ENCODE results near the gene FGR.

DNA sequence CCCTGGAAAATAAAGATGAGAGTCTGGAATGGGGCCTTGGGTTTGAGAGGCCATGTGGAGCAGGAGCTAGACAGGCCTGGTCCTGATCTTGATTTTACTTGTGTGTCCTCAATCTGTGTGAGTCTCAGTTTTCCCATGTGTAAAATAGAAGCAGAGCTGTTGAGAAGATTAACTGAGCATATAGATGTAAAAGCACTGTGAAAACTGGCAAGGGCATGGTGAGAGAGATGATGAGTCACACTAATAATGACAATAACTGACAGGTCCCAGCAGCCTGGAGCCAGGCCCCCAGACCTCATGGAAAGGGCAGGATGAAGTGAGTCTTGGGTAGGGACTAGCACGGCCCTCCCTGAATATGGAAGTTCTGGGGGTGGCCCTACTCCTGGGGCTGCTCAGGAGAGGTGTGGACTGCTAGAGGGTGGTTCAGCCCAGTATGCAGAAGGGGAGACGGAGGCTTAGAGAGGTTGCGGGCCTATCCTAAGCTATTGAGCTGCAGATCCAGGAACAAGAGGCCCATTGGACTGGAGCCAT is 28.2 kb downstream of the FGR start:
- TF ChIP-seq ELF1 (IDR thresholded peaks at IDR 0.05), result no peak
- TF ChIP-seq, protein P1, sequence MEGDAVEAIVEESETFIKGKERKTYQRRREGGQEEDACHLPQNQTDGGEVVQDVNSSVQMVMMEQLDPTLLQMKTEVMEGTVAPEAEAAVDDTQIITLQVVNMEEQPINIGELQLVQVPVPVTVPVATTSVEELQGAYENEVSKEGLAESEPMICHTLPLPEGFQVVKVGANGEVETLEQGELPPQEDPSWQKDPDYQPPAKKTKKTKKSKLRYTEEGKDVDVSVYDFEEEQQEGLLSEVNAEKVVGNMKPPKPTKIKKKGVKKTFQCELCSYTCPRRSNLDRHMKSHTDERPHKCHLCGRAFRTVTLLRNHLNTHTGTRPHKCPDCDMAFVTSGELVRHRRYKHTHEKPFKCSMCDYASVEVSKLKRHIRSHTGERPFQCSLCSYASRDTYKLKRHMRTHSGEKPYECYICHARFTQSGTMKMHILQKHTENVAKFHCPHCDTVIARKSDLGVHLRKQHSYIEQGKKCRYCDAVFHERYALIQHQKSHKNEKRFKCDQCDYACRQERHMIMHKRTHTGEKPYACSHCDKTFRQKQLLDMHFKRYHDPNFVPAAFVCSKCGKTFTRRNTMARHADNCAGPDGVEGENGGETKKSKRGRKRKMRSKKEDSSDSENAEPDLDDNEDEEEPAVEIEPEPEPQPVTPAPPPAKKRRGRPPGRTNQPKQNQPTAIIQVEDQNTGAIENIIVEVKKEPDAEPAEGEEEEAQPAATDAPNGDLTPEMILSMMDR (IDR thresholded peaks at IDR 0.05), result no peak
- TF ChIP-seq POLR2AphosphoS5 (IDR thresholded peaks at IDR 0.05; ENCODE audit: low read depth, low read length), result no peak
- TF ChIP-seq EP300 (IDR thresholded peaks at IDR 0.05; ENCODE audit: borderline replicate concordance in 1 of 2, low read depth in 1 of 2, low read length in 1 of 2), result no peak
- TF ChIP-seq, protein P2, sequence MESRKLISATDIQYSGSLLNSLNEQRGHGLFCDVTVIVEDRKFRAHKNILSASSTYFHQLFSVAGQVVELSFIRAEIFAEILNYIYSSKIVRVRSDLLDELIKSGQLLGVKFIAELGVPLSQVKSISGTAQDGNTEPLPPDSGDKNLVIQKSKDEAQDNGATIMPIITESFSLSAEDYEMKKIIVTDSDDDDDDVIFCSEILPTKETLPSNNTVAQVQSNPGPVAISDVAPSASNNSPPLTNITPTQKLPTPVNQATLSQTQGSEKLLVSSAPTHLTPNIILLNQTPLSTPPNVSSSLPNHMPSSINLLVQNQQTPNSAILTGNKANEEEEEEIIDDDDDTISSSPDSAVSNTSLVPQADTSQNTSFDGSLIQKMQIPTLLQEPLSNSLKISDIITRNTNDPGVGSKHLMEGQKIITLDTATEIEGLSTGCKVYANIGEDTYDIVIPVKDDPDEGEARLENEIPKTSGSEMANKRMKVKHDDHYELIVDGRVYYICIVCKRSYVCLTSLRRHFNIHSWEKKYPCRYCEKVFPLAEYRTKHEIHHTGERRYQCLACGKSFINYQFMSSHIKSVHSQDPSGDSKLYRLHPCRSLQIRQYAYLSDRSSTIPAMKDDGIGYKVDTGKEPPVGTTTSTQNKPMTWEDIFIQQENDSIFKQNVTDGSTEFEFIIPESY (IDR thresholded peaks at IDR 0.05; ENCODE audit: borderline replicate concordance, low read depth), result no peak
- no peak for TF ChIP-seq TAF1 (IDR thresholded peaks at IDR 0.05; ENCODE audit: borderline replicate concordance, low read depth, low read length)
- TF ChIP-seq, protein P3, sequence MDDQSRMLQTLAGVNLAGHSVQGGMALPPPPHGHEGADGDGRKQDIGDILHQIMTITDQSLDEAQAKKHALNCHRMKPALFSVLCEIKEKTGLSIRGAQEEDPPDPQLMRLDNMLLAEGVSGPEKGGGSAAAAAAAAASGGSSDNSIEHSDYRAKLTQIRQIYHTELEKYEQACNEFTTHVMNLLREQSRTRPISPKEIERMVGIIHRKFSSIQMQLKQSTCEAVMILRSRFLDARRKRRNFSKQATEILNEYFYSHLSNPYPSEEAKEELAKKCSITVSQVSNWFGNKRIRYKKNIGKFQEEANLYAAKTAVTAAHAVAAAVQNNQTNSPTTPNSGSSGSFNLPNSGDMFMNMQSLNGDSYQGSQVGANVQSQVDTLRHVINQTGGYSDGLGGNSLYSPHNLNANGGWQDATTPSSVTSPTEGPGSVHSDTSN (IDR thresholded peaks at IDR 0.05), result peak; percentile 43
- TF ChIP-seq, protein P4, sequence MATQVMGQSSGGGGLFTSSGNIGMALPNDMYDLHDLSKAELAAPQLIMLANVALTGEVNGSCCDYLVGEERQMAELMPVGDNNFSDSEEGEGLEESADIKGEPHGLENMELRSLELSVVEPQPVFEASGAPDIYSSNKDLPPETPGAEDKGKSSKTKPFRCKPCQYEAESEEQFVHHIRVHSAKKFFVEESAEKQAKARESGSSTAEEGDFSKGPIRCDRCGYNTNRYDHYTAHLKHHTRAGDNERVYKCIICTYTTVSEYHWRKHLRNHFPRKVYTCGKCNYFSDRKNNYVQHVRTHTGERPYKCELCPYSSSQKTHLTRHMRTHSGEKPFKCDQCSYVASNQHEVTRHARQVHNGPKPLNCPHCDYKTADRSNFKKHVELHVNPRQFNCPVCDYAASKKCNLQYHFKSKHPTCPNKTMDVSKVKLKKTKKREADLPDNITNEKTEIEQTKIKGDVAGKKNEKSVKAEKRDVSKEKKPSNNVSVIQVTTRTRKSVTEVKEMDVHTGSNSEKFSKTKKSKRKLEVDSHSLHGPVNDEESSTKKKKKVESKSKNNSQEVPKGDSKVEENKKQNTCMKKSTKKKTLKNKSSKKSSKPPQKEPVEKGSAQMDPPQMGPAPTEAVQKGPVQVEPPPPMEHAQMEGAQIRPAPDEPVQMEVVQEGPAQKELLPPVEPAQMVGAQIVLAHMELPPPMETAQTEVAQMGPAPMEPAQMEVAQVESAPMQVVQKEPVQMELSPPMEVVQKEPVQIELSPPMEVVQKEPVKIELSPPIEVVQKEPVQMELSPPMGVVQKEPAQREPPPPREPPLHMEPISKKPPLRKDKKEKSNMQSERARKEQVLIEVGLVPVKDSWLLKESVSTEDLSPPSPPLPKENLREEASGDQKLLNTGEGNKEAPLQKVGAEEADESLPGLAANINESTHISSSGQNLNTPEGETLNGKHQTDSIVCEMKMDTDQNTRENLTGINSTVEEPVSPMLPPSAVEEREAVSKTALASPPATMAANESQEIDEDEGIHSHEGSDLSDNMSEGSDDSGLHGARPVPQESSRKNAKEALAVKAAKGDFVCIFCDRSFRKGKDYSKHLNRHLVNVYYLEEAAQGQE (IDR thresholded peaks at IDR 0.05; ENCODE audit: low read depth, low read length), result no peak
- TF ChIP-seq, protein P5, sequence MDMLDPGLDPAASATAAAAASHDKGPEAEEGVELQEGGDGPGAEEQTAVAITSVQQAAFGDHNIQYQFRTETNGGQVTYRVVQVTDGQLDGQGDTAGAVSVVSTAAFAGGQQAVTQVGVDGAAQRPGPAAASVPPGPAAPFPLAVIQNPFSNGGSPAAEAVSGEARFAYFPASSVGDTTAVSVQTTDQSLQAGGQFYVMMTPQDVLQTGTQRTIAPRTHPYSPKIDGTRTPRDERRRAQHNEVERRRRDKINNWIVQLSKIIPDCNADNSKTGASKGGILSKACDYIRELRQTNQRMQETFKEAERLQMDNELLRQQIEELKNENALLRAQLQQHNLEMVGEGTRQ (IDR thresholded peaks at IDR 0.05; ENCODE audit: borderline replicate concordance, low read depth, low read length), result no peak
- no peak for TF ChIP-seq GABPA (IDR thresholded peaks at IDR 0.05; ENCODE audit: low read depth)
